Peyer's patch (tissue), 4 donors: Measurements from ENCODE around the gene ROBO2.

Source experiments
- CTCF ChIP-seq, 6 experiments: fragments of 450-650 bp in 4 of 6; fragments of 200-600 bp in 2 of 6; sonication (generic) in 1 of 6; IDR thresholded peaks; one replicate each; pipeline ENCODE4 v1.5.1; 2017 to 2019; ENCODE audit warnings: antibody characterized with exemption in 6 of 6, mild to moderate bottlenecking in 3 of 6, moderate library complexity in 1 of 6
- POLR2A ChIP-seq, 2 donors: fragments of 450-650 bp; IDR thresholded peaks; one replicate each; pipeline ENCODE4 v1.5.1; 2017; ENCODE audit warnings: antibody characterized with exemption in 2 of 2, mild to moderate bottlenecking in 2 of 2, moderate library complexity in 2 of 2

GRCh38 chr3:77325702-77326101 lies 285.8 kb downstream of the ROBO2 start:
- no peak for TF ChIP-seq CTCF (IDR thresholded peaks at IDR 0.05)
- no peak for TF ChIP-seq POLR2A (IDR thresholded peaks at IDR 0.05)
